ENCODE data around the gene ABCC6.
"Not testable (repeated sequence)": the region's sequence is repeated elsewhere in the genome, so short reads cannot be mapped to it uniquely, and the experiment has no call there.

ABCC6 gene

GRCh38 chr16:16200391-16200790 lies 22.9 kb downstream of the ABCC6 start:
- H3K9me3 ChIP-seq (ENCODE audit: low read length); H3K36me3 ChIP-seq (ENCODE audit: insufficient read depth, low read length); H3K9ac ChIP-seq (ENCODE audit: low read length); H3K27me3 ChIP-seq (ENCODE audit: control insufficient read depth in 1 of 2, insufficient read depth in 2 of 2, low read length in 2 of 2); H3K4me1 ChIP-seq (ENCODE audit: insufficient read depth, low read length); H3K4me3 ChIP-seq (ENCODE audit: low read depth in 1 of 2, low read length in 2 of 2); H3K27ac ChIP-seq (ENCODE audit: low read depth, low read length): not testable (repeated sequence)

- H3K9me3 ChIP-seq (ENCODE audit: low read length); H3K27me3 ChIP-seq (ENCODE audit: control insufficient read depth in 1 of 2, insufficient read depth in 2 of 2, low read length in 2 of 2); H3K27ac ChIP-seq (ENCODE audit: low read depth, low read length); H3K4me3 ChIP-seq (ENCODE audit: low read depth in 1 of 2, low read length in 2 of 2); H3K9ac ChIP-seq (ENCODE audit: low read length); H3K36me3 ChIP-seq (ENCODE audit: insufficient read depth, low read length); H3K4me1 ChIP-seq (ENCODE audit: insufficient read depth, low read length): not testable (repeated sequence)
Observed at GRCh38 chr16:16199428-16199827, 23.9 kb downstream of the ABCC6 start.

- Histone ChIP-seq H3K27ac (ENCODE audit: low read depth, low read length) (no peak overlapping the region), H3K4me1 (ENCODE audit: insufficient read depth, low read length) (no peaks in the 10 kb centered on the region), H3K9me3 (ENCODE audit: low read length) (no peaks in the 10 kb centered on the region), H3K36me3 (ENCODE audit: insufficient read depth, low read length) (no peaks in the 10 kb centered on the region), H3K27me3 (ENCODE audit: control insufficient read depth in 1 of 2, insufficient read depth in 2 of 2, low read length in 2 of 2) (no peaks in the 10 kb centered on the region), H3K9ac (ENCODE audit: low read length) (no peak overlapping the region), H3K4me3 (ENCODE audit: low read depth in 1 of 2, low read length in 2 of 2) (no peak overlapping the region)
Observed at GRCh38 chr16:16197966-16198365, 25.3 kb downstream of the ABCC6 start.

GRCh38 chr16:16197331-16197730 lies 26.0 kb downstream of the ABCC6 start:
- no peaks in the 10 kb centered on the region for H3K27me3 ChIP-seq (ENCODE audit: control insufficient read depth in 1 of 2, insufficient read depth in 2 of 2, low read length in 2 of 2)
- no peaks in the 10 kb centered on the region for H3K4me1 ChIP-seq (ENCODE audit: insufficient read depth, low read length)
- no peaks in the 10 kb centered on the region for H3K36me3 ChIP-seq (ENCODE audit: insufficient read depth, low read length)
- no peaks in the 10 kb centered on the region for H3K9me3 ChIP-seq (ENCODE audit: low read length)
- H3K4me3 ChIP-seq (ENCODE audit: low read depth in 1 of 2, low read length in 2 of 2), result no peak overlapping the region
- no peak overlapping the region for H3K9ac ChIP-seq (ENCODE audit: low read length)
- H3K27ac ChIP-seq (ENCODE audit: low read depth, low read length), result no peak overlapping the region

- no peaks in the 10 kb centered on the region for H3K36me3 ChIP-seq (ENCODE audit: insufficient read depth, low read length)
- no peaks in the 10 kb centered on the region for H3K27me3 ChIP-seq (ENCODE audit: control insufficient read depth in 1 of 2, insufficient read depth in 2 of 2, low read length in 2 of 2)
- no peak overlapping the region for H3K9ac ChIP-seq (ENCODE audit: low read length)
- no peak overlapping the region for H3K4me3 ChIP-seq (ENCODE audit: low read depth in 1 of 2, low read length in 2 of 2)
- H3K27ac ChIP-seq (ENCODE audit: low read depth, low read length), result no peak overlapping the region
- no peaks in the 10 kb centered on the region for H3K9me3 ChIP-seq (ENCODE audit: low read length)
- H3K4me1 ChIP-seq (ENCODE audit: insufficient read depth, low read length), result peaks cover 8% of the 10 kb centered on the region
Observed at GRCh38 chr16:16196099-16196498, 27.2 kb downstream of the ABCC6 start.

GRCh38 chr16:16191493-16192167 lies 31.7 kb downstream of the ABCC6 start:
- no peaks in the 10 kb centered on the region for H3K36me3 ChIP-seq (ENCODE audit: insufficient read depth, low read length)
- no peaks in the 10 kb centered on the region for H3K9me3 ChIP-seq (ENCODE audit: low read length)
- H3K27ac ChIP-seq (ENCODE audit: low read depth, low read length), result no peak overlapping the region
- peaks cover 8% of the 10 kb centered on the region for H3K4me1 ChIP-seq (ENCODE audit: insufficient read depth, low read length)
- H3K27me3 ChIP-seq (ENCODE audit: control insufficient read depth in 1 of 2, insufficient read depth in 2 of 2, low read length in 2 of 2), result no peaks in the 10 kb centered on the region
- H3K9ac ChIP-seq (ENCODE audit: low read length), result peak overlapping the region; percentile 4
- no peak overlapping the region for H3K4me3 ChIP-seq (ENCODE audit: low read depth in 1 of 2, low read length in 2 of 2)

GRCh38 chr16:16190966-16191365 lies 32.3 kb downstream of the ABCC6 start:
- not testable (repeated sequence) for H3K27ac ChIP-seq (ENCODE audit: low read depth, low read length); H3K4me3 ChIP-seq (ENCODE audit: low read depth in 1 of 2, low read length in 2 of 2); H3K36me3 ChIP-seq (ENCODE audit: insufficient read depth, low read length); H3K4me1 ChIP-seq (ENCODE audit: insufficient read depth, low read length); H3K9ac ChIP-seq (ENCODE audit: low read length); H3K27me3 ChIP-seq (ENCODE audit: control insufficient read depth in 1 of 2, insufficient read depth in 2 of 2, low read length in 2 of 2); H3K9me3 ChIP-seq (ENCODE audit: low read length)

- Histone ChIP-seq H3K36me3 (ENCODE audit: insufficient read depth, low read length) (no peaks in the 10 kb centered on the region), H3K4me3 (ENCODE audit: low read depth in 1 of 2, low read length in 2 of 2) (no peak overlapping the region), H3K27ac (ENCODE audit: low read depth, low read length) (no peak overlapping the region), H3K9me3 (ENCODE audit: low read length) (no peaks in the 10 kb centered on the region), H3K27me3 (ENCODE audit: control insufficient read depth in 1 of 2, insufficient read depth in 2 of 2, low read length in 2 of 2) (no peaks in the 10 kb centered on the region), H3K9ac (ENCODE audit: low read length) (no peak overlapping the region), H3K4me1 (ENCODE audit: insufficient read depth, low read length) (peaks cover 8% of the 10 kb centered on the region)
Observed at GRCh38 chr16:16190546-16190945, 32.7 kb downstream of the ABCC6 start.

- Histone ChIP-seq H3K9me3 (ENCODE audit: low read length) (no peaks in the 10 kb centered on the region), H3K27ac (ENCODE audit: low read depth, low read length) (no peak overlapping the region), H3K4me3 (ENCODE audit: low read depth in 1 of 2, low read length in 2 of 2) (no peak overlapping the region), H3K36me3 (ENCODE audit: insufficient read depth, low read length) (no peaks in the 10 kb centered on the region), H3K4me1 (ENCODE audit: insufficient read depth, low read length) (peaks cover 8% of the 10 kb centered on the region), H3K27me3 (ENCODE audit: control insufficient read depth in 1 of 2, insufficient read depth in 2 of 2, low read length in 2 of 2) (no peaks in the 10 kb centered on the region), H3K9ac (ENCODE audit: low read length) (no peak overlapping the region)
Observed at GRCh38 chr16:16189842-16190241, 33.5 kb downstream of the ABCC6 start.

GRCh38 chr16:16188827-16189226 lies 34.5 kb downstream of the ABCC6 start:
- H3K27me3 ChIP-seq (ENCODE audit: control insufficient read depth in 1 of 2, insufficient read depth in 2 of 2, low read length in 2 of 2), result no peaks in the 10 kb centered on the region
- H3K27ac ChIP-seq (ENCODE audit: low read depth, low read length), result no peak overlapping the region
- H3K4me1 ChIP-seq (ENCODE audit: insufficient read depth, low read length), result peaks cover 8% of the 10 kb centered on the region
- H3K4me3 ChIP-seq (ENCODE audit: low read depth in 1 of 2, low read length in 2 of 2), result no peak overlapping the region
- no peak overlapping the region for H3K9ac ChIP-seq (ENCODE audit: low read length)
- no peaks in the 10 kb centered on the region for H3K36me3 ChIP-seq (ENCODE audit: insufficient read depth, low read length)
- H3K9me3 ChIP-seq (ENCODE audit: low read length), result no peaks in the 10 kb centered on the region

GRCh38 chr16:16186820-16187219 lies 36.5 kb downstream of the ABCC6 start:
- no peaks in the 10 kb centered on the region for H3K27me3 ChIP-seq (ENCODE audit: control insufficient read depth in 1 of 2, insufficient read depth in 2 of 2, low read length in 2 of 2)
- H3K4me1 ChIP-seq (ENCODE audit: insufficient read depth, low read length), result peaks cover 4% of the 10 kb centered on the region
- H3K27ac ChIP-seq (ENCODE audit: low read depth, low read length), result no peak overlapping the region
- H3K36me3 ChIP-seq (ENCODE audit: insufficient read depth, low read length), result no peaks in the 10 kb centered on the region
- no peak overlapping the region for H3K9ac ChIP-seq (ENCODE audit: low read length)
- H3K9me3 ChIP-seq (ENCODE audit: low read length), result no peaks in the 10 kb centered on the region
- H3K4me3 ChIP-seq (ENCODE audit: low read depth in 1 of 2, low read length in 2 of 2), result no peak overlapping the region

- Histone ChIP-seq H3K4me3 (ENCODE audit: low read depth in 1 of 2, low read length in 2 of 2) (no peak overlapping the region), H3K4me1 (ENCODE audit: insufficient read depth, low read length) (no peaks in the 10 kb centered on the region), H3K9me3 (ENCODE audit: low read length) (no peaks in the 10 kb centered on the region), H3K36me3 (ENCODE audit: insufficient read depth, low read length) (no peaks in the 10 kb centered on the region), H3K27me3 (ENCODE audit: control insufficient read depth in 1 of 2, insufficient read depth in 2 of 2, low read length in 2 of 2) (no peaks in the 10 kb centered on the region), H3K27ac (ENCODE audit: low read depth, low read length) (no peak overlapping the region), H3K9ac (ENCODE audit: low read length) (no peak overlapping the region)
Observed at GRCh38 chr16:16185095-16185494, 38.2 kb downstream of the ABCC6 start.
